ENCODE results near the gene SEBOX. TPM values are rescaled to one million over a fixed set of nuclear protein-coding genes. Genes with fewer than 3 reads are reported as not detected.
A peak's percentile ranks its signal among the peaks of the same experiment; 100 is the strongest.

SEBOX gene
- total RNA-seq, 4 donors from 2014 or later, result not detected

GRCh38 chr17:28325211-28325610 is 39.8 kb downstream of the SEBOX start:
- intact Hi-C loops (cut with DNase I; ENCODE audit: low total_unique reads), result no loop called here
- no peak for TF ChIP-seq POLR2A (IDR thresholded peaks at IDR 0.05)
- TF ChIP-seq CTCF (IDR thresholded peaks at IDR 0.05), result no peak
- H3K4me3 ChIP-seq (ENCODE audit: low read depth, poor library complexity, severe bottlenecking), result no peak overlapping the region
- WGBS, 2 donors, result 69 to 75% methylated on average over 5 of the region's 5 CpGs
- DNase-seq (ENCODE audit: low spot score in 2 of 2), result peak in 1 of 2 donors; percentile 45

- intact Hi-C loops (cut with DNase I; ENCODE audit: low total_unique reads), result no loop called here
Observed at GRCh38 chr17:28324781-28325180, 40.2 kb downstream of the SEBOX start.

GRCh38 chr17:28324267-28324745 is 40.7 kb downstream of the SEBOX start:
- intact Hi-C loops (cut with DNase I; ENCODE audit: low total_unique reads), result no loop called here
- H3K4me3 ChIP-seq (ENCODE audit: low read depth, poor library complexity, severe bottlenecking), result no peak overlapping the region
- TF ChIP-seq POLR2A (IDR thresholded peaks at IDR 0.05), result no peak
- TF ChIP-seq CTCF (IDR thresholded peaks at IDR 0.05), result no peak
- DNase-seq (ENCODE audit: low spot score in 2 of 2), result peak in 1 of 2 donors; percentile 9
- 81 to 82% methylated on average over 5 of the region's 5 CpGs for WGBS, 2 donors

More at GRCh38 chr17:28324781-28325180, 40.2 kb downstream of the SEBOX start:
- no peak for TF ChIP-seq CTCF (IDR thresholded peaks at IDR 0.05)
- no peak for TF ChIP-seq POLR2A (IDR thresholded peaks at IDR 0.05)
- DNase-seq (ENCODE audit: low spot score in 2 of 2), result no peak
- WGBS, 2 donors, result 81 to 86% methylated on average over 3 of the region's 3 CpGs
- no peak overlapping the region for H3K4me3 ChIP-seq (ENCODE audit: low read depth, poor library complexity, severe bottlenecking)

- no peak for DNase-seq (ENCODE audit: low spot score in 2 of 2)
- intact Hi-C loops (cut with DNase I; ENCODE audit: low total_unique reads), result no loop called here
- WGBS, 2 donors, result 68 to 74% methylated on average over 8 of the region's 8 CpGs
- TF ChIP-seq POLR2A (IDR thresholded peaks at IDR 0.05) (no peak), CTCF (IDR thresholded peaks at IDR 0.05) (no peak)
- H3K4me3 ChIP-seq (ENCODE audit: low read depth, poor library complexity, severe bottlenecking), result no peak overlapping the region
Observed at GRCh38 chr17:28320215-28321061, 44.6 kb downstream of the SEBOX start.

GRCh38 chr17:28319598-28319935 is 45.4 kb downstream of the SEBOX start:
- intact Hi-C loops (cut with DNase I; ENCODE audit: low total_unique reads), result no loop called here
- WGBS, 2 donors, result 2 to 3% methylated on average over 7 of the region's 7 CpGs
- TF ChIP-seq CTCF (IDR thresholded peaks at IDR 0.05), result no peak
- TF ChIP-seq POLR2A (IDR thresholded peaks at IDR 0.05), result no peak

More at GRCh38 chr17:28319598-28319935, 45.4 kb downstream of the SEBOX start:
- H3K4me3 ChIP-seq (ENCODE audit: low read depth, poor library complexity, severe bottlenecking), result peak overlapping the region; percentile 36
- no peak for DNase-seq (ENCODE audit: low spot score in 2 of 2)
